Glutamatergic neuron (in vitro differentiated cells): Measurements from ENCODE around the gene NHLRC4. TPM values are rescaled to one million over a fixed set of nuclear protein-coding genes. Genes with fewer than 3 reads are reported as not detected.

Source experiments
- DNase-seq: peaks from one replicate; pipeline ENCODE4 v3.0.0; 2022
- H3K27ac Mint-ChIP-seq: one replicate; pipeline ENCODE4 v1.8.0; 2020; ENCODE audit warnings: mild to moderate bottlenecking, mixed read lengths, inconsistent platforms; ENCODE audit not compliant: unreplicated experiment
- H3K27me3 Mint-ChIP-seq: one replicate; pipeline ENCODE4 v1.8.0; 2020; ENCODE audit warnings: mild to moderate bottlenecking, moderate library complexity, mixed read lengths, inconsistent platforms; ENCODE audit not compliant: unreplicated experiment
- H3K36me3 Mint-ChIP-seq: one replicate; pipeline ENCODE4 v1.8.0; 2020; ENCODE audit warnings: mild to moderate bottlenecking, mixed read lengths, inconsistent platforms; ENCODE audit not compliant: unreplicated experiment
- H3K4me1 Mint-ChIP-seq: one replicate; pipeline ENCODE4 v1.8.0; 2020; ENCODE audit warnings: mild to moderate bottlenecking, low read depth, mixed read lengths, inconsistent platforms; ENCODE audit not compliant: unreplicated experiment
- H3K4me3 Mint-ChIP-seq: one replicate; pipeline ENCODE4 v1.8.0; 2020; ENCODE audit warnings: mild to moderate bottlenecking, mixed read lengths, inconsistent platforms; ENCODE audit not compliant: unreplicated experiment
- H3K9me3 Mint-ChIP-seq: one replicate; pipeline ENCODE4 v1.8.0; 2020; ENCODE audit warnings: mild to moderate bottlenecking, moderate library complexity, mixed read lengths, inconsistent platforms; ENCODE audit not compliant: unreplicated experiment
- microRNA-seq: library from miRNA; unstranded; fragments of <30 nt; microRNA quantifications from one replicate; pipeline ENCODE4, GENCODE V29; 2020; ENCODE audit not compliant: unreplicated experiment
- total RNA-seq: library from RNA; stranded (reverse); fragmentation: NEBNext Ultra II Directional; extraction: Animal tissue kit (Norgen Biotek cat#: 25700); gene quantifications from one replicate; pipeline ENCODE4 v1.2.1, GENCODE V29; 2021; ENCODE audit not compliant: unreplicated experiment
- TF ChIP-seq, protein P1 (sequence below): fragments of 200-600 bp; sonication (generic); IDR thresholded peaks from one replicate; pipeline ENCODE4 v1.5.0; 2021; ENCODE audit not compliant: partially characterized antibody, unreplicated experiment

NHLRC4 gene
- total RNA-seq, 1 donor from 2014 or later: 3.4 TPM

DNA sequence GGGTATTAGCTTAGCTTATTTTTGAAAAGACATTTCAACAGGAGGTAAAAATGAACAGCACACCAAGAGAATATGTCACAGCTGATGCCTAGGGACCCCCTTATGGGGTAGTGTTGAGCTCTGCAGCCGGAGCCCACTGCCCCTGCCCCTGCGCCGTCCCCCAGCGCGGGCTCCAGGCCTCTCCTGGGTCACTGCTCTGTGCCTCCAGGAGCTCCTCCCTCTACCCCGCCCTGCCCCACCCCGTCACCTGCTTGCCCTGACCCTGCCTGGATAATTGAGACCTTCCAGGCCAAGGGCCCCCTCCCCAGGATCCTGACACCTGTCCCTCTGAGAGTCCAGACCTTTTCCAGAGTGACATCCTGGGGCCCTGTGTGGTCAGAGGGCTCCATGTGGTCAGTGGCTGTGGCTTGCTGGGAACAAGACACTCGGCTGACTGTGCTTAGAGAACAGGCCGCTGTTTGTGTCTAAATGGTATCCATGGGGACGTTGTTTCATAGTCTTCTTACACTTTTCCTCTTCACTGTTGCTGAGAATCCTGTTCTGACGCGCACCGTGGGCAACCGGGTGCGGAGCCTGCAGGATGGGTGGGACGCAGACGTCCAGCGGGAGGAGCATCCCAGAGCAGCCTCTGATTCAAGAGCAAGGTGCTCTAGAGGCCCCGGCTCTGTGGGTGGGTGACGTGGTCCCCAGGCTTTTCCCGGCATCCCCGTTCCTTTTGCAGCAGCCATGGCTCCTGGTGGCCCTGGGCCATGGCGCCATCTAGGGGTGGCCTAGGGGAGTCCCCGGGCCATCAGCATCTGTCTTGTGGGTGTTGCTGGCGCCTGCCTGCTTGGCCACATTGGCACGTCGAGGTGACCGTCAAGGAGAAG, 43.9 kb downstream of the NHLRC4 start:
- peaks cover 3% of the 10 kb centered on the region for H3K9me3 Mint-ChIP-seq
- H3K27ac Mint-ChIP-seq: no peak overlapping the region
- TF ChIP-seq, protein P1, sequence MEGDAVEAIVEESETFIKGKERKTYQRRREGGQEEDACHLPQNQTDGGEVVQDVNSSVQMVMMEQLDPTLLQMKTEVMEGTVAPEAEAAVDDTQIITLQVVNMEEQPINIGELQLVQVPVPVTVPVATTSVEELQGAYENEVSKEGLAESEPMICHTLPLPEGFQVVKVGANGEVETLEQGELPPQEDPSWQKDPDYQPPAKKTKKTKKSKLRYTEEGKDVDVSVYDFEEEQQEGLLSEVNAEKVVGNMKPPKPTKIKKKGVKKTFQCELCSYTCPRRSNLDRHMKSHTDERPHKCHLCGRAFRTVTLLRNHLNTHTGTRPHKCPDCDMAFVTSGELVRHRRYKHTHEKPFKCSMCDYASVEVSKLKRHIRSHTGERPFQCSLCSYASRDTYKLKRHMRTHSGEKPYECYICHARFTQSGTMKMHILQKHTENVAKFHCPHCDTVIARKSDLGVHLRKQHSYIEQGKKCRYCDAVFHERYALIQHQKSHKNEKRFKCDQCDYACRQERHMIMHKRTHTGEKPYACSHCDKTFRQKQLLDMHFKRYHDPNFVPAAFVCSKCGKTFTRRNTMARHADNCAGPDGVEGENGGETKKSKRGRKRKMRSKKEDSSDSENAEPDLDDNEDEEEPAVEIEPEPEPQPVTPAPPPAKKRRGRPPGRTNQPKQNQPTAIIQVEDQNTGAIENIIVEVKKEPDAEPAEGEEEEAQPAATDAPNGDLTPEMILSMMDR: peak; percentile 52
- peaks cover 13% of the 10 kb centered on the region for H3K27me3 Mint-ChIP-seq
- peaks cover 20% of the 10 kb centered on the region for H3K4me1 Mint-ChIP-seq
- peak overlapping the region; percentile 54 for H3K4me3 Mint-ChIP-seq
- H3K36me3 Mint-ChIP-seq: peaks cover 17% of the 10 kb centered on the region
- DNase-seq: no peak

DNA sequence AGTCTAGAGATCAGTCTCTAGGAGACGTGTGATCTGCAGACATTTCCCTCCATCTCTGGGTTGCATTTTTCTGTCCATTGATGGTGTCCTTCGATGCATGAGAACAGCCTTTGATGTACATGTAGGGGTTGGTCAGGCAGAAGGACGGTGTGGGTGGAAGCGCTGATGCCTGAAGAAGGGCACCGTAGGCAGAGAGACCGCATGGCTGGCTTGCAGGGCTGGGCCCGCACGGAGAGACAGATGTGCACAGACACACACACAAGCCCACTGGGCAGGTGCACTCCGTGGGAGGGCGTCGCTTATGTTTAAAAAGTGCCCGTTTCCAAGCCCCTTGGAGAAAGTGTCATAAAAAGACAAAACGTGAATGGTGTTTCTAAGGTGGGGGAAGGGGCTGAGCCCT, 48.3 kb downstream of the NHLRC4 start:
- no peak overlapping the region for H3K27ac Mint-ChIP-seq

DNA sequence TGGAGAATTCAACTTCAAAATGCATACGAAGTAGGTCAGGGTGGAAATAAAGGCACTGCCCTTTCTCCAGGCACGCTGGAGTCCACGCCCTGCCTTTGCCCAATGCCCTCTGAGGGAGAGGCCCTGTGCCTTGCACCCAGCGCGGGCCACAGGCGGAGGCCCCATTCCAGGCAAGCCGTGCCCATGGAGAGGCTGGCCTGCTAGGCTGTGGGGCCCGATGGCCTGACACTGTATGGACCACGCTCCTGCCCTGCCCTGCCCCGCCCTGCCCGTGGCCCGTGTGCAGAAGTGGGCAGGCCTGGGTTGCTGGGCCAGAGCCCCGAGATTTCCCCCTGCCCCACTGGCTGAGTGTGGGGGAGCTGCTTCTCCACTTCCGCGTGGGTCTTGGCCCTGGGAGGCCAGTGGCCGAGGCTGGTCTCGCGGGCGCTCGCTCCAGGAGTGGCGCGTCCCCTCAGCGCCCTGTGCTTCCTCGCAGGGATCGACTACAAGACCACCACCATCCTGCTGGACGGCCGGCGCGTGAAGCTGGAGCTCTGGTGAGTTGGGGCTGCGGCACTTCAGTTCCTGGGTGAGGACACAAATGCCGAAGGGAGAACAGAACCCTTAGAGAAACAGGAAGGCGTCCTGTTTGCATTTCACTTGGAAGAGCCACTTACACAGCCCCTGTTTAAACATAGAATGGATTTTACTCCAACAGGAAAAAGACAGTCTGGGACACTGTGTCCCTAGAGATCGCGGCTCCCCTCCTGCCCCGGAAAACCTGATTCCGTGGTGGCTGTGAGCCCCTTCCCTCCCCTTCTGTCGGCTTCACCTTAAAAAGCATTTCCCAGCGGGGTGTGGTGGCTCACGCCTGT, 50.2 kb downstream of the NHLRC4 start:
- Mint-ChIP-seq H3K9me3 (peaks cover 8% of the 10 kb centered on the region), H3K4me3 (no peak overlapping the region), H3K4me1 (peaks cover 13% of the 10 kb centered on the region), H3K27ac (no peak overlapping the region), H3K36me3 (peaks cover 21% of the 10 kb centered on the region), H3K27me3 (peaks cover 10% of the 10 kb centered on the region)
- TF ChIP-seq, protein P1: no peak
- no peak for DNase-seq

More for the DNA sequence above, 48.3 kb downstream of the NHLRC4 start:
- Mint-ChIP-seq H3K4me3 (no peak overlapping the region), H3K36me3 (peaks cover 21% of the 10 kb centered on the region), H3K27me3 (peaks cover 9% of the 10 kb centered on the region), H3K4me1 (peaks cover 9% of the 10 kb centered on the region), H3K9me3 (peaks cover 6% of the 10 kb centered on the region)
- TF ChIP-seq, protein P1: no peak
- DNase-seq: no peak

DNA sequence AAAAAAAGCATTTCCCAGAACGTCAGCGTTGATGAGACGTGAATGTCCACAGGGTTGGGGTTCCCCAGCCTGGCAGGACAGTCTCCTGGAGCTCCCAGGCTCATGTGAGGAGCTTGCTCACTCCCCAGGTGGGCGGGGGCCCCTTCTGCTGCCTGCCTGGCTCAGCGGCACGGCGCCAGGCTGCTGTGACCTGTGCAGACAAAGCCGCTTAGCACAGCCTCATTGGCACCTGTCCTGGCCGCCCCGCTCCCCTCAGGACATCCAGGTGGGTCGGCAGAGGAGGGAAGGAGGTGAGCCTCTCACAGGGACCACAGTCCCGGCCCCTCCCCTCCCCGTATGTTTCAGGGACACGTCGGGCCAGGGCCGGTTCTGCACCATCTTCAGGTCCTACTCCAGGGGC, 51.0 kb downstream of the NHLRC4 start:
- no peak overlapping the region for H3K27ac Mint-ChIP-seq
- H3K36me3 Mint-ChIP-seq: peaks cover 21% of the 10 kb centered on the region
- peaks cover 10% of the 10 kb centered on the region for H3K9me3 Mint-ChIP-seq
- H3K27me3 Mint-ChIP-seq: peaks cover 10% of the 10 kb centered on the region
- no peak for DNase-seq
- H3K4me1 Mint-ChIP-seq: peaks cover 16% of the 10 kb centered on the region
- TF ChIP-seq, protein P1: no peak
- H3K4me3 Mint-ChIP-seq: no peak overlapping the region

Small RNA genes within 50 kb of the gene (microRNA-seq; reads per million reads assigned to microRNA genes)
- gene MIR3176: 133 reads per million, percentile 77 among the genes with 10 or more reads in this experiment
- 14.9 reads per million, percentile 54 among the genes with 10 or more reads in this experiment for gene MIR5587

Other genes starting within 250 kb of the NHLRC4 start
- gene AXIN1, start 214.3 kb upstream of the NHLRC4 start, total RNA-seq: 16.4 TPM
- 69.6 TPM for gene MRPL28, start 196.5 kb upstream of the NHLRC4 start, total RNA-seq
- 54.5 TPM for gene PGAP6, start 185.0 kb upstream of the NHLRC4 start, total RNA-seq
- gene NME4, start 169.8 kb upstream of the NHLRC4 start, total RNA-seq: 82.6 TPM
- 26.2 TPM for gene DECR2, start 165.1 kb upstream of the NHLRC4 start, total RNA-seq
- gene RAB11FIP3, start 141.4 kb upstream of the NHLRC4 start, total RNA-seq: 103 TPM
- gene CAPN15, start 39.3 kb upstream of the NHLRC4 start, total RNA-seq: 56.1 TPM
- not detected for gene PRR35, start 6.6 kb upstream of the NHLRC4 start, total RNA-seq
- 85.0 TPM for gene PIGQ, start 3.0 kb downstream of the NHLRC4 start, total RNA-seq
- gene RAB40C, start 23.1 kb downstream of the NHLRC4 start, total RNA-seq: 48.3 TPM
- gene WFIKKN1, start 64.0 kb downstream of the NHLRC4 start, total RNA-seq: 61.9 TPM
- gene METTL26, start 69.3 kb downstream of the NHLRC4 start, total RNA-seq: 63.6 TPM
- 16.6 TPM for gene MCRIP2, start 74.8 kb downstream of the NHLRC4 start, total RNA-seq
- gene WDR90, start 82.4 kb downstream of the NHLRC4 start, total RNA-seq: 24.6 TPM
- gene RHOT2, start 101.1 kb downstream of the NHLRC4 start, total RNA-seq: 208 TPM
- 8.2 TPM for gene RHBDL1, start 108.7 kb downstream of the NHLRC4 start, total RNA-seq
- 78.3 TPM for gene STUB1, start 113.4 kb downstream of the NHLRC4 start, total RNA-seq
- gene JMJD8, start 117.3 kb downstream of the NHLRC4 start, total RNA-seq: 26.1 TPM
- 19.9 TPM for gene WDR24, start 123.4 kb downstream of the NHLRC4 start, total RNA-seq
- 85.1 TPM for gene FBXL16, start 138.8 kb downstream of the NHLRC4 start, total RNA-seq
- 134 TPM for gene METRN, start 148.1 kb downstream of the NHLRC4 start, total RNA-seq
- gene ANTKMT, start 154.1 kb downstream of the NHLRC4 start, total RNA-seq: 61.1 TPM
- 18.9 TPM for gene CCDC78, start 159.4 kb downstream of the NHLRC4 start, total RNA-seq
- gene HAGHL, start 160.1 kb downstream of the NHLRC4 start, total RNA-seq: 31.7 TPM
- gene CIAO3, start 174.0 kb downstream of the NHLRC4 start, total RNA-seq: 49.5 TPM
- gene MSLN, start 193.7 kb downstream of the NHLRC4 start, total RNA-seq: not detected
- 28.5 TPM for gene RPUSD1, start 221.4 kb downstream of the NHLRC4 start, total RNA-seq
- gene CHTF18, start 221.6 kb downstream of the NHLRC4 start, total RNA-seq: 49.2 TPM
- gene GNG13, start 233.7 kb downstream of the NHLRC4 start, total RNA-seq: not detected